Hair follicle dermal papilla cell (primary cell): ENCODE data around the gene METTL24. TPM values are rescaled to one million over a fixed set of nuclear protein-coding genes. Genes with fewer than 3 reads are reported as not detected.

Experiments
- total RNA-seq: library from RNA; depleted of rRNA; stranded (reverse); fragments of >200 nt; gene quantifications from 2 replicates; pipeline ENCODE4 v1.2.3, GENCODE V29; 2012

The METTL24 gene, protein sequence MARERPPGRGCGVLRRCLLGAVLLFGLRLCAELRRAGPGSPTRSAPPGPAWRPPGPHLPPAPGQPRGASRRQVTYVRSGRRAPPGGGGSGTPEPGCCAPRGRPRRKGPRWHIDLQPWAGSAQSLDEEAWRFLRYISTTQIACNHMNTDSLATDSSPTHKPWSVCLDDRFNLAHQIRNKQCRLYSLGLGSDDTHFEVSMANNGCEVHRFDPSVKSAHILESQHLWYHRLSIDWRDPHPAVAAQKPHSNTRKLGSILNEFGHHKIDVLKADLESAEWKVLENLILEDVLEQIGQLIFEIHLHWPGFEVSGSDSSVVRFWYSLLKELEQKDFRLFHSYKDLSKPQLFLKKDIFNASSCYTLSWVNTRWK
- total RNA-seq, result 0.36 and 1.5 TPM in 2 replicates

DNA sequence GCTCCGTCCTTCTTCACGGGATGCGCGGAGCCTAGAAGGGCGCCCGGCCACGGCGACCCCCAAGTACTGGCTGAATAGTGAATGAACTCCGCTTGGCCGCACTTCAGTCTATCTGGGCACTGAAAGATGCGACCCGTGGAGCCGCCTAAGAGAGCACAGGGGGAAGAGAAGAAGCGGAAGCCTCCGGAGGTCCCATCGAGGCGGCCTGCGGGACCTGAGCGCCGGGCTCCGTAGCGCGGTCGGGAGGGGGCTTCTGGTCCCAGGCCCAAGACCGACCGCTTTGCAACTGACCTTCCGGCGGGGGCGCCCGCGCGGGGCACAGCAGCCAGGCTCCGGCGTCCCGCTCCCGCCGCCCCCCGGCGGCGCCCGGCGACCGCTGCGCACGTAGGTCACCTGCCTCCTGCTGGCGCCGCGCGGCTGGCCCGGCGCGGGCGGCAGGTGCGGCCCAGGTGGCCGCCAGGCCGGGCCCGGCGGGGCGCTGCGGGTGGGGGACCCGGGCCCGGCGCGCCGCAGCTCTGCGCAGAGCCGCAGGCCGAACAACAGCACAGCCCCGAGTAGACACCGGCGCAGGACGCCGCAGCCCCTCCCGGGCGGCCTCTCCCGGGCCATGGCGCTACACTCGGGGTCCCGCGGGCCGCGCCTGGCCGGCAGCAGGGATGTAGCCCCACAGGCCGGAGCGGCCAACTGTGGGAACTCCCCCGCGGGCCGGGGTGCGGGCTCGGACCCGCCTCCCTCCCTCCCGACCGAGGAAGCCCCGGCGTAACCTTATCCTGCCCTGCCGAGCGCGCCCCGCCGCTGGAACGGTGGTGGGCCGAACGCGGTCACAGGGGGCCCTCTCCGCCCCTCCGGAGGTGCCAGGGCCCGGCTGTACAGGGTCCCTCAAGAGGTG is at the start of gene METTL24:
Gene METTL24 (minus strand): TSS at position 686 of the 889 bp plus-strand sequence. CDS start 77 bp downstream, at position 609.

Other genes with a start within 250 kb of the METTL24 start
- 14.2 and 16.6 TPM in 2 replicates for gene WASF1, start 178.7 kb downstream of the METTL24 start, total RNA-seq
- 16.0 and 17.8 TPM in 2 replicates for gene CDC40, start 177.9 kb downstream of the METTL24 start, total RNA-seq
- gene DDO, start 57.2 kb upstream of the METTL24 start, total RNA-seq, result 0.16 and 0.24 TPM in 2 replicates
- gene SLC22A16, start 118.3 kb upstream of the METTL24 start, total RNA-seq, result 0.12 TPM in 1 of 2 replicates, not detected in the other